Measurements from ENCODE around the gene ACSS2.
"Not testable (repeated sequence)": the region's sequence is repeated elsewhere in the genome, so short reads cannot be mapped to it uniquely, and the experiment has no call there.

Gene ACSS2

GRCh38 chr20:34875642-34876405 lies 588 bp upstream of the ACSS2 start:
- H3K4me3 ChIP-seq (ENCODE audit: low read depth in 1 of 2, low read length in 1 of 2), result peak overlapping the region; percentile 63 to 80
- TF ChIP-seq, protein P1, sequence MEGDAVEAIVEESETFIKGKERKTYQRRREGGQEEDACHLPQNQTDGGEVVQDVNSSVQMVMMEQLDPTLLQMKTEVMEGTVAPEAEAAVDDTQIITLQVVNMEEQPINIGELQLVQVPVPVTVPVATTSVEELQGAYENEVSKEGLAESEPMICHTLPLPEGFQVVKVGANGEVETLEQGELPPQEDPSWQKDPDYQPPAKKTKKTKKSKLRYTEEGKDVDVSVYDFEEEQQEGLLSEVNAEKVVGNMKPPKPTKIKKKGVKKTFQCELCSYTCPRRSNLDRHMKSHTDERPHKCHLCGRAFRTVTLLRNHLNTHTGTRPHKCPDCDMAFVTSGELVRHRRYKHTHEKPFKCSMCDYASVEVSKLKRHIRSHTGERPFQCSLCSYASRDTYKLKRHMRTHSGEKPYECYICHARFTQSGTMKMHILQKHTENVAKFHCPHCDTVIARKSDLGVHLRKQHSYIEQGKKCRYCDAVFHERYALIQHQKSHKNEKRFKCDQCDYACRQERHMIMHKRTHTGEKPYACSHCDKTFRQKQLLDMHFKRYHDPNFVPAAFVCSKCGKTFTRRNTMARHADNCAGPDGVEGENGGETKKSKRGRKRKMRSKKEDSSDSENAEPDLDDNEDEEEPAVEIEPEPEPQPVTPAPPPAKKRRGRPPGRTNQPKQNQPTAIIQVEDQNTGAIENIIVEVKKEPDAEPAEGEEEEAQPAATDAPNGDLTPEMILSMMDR (IDR thresholded peaks at IDR 0.05), result no peak
- H3K27me3 ChIP-seq, result peaks cover 21% of the 10 kb centered on the region
- H3K27ac ChIP-seq, result peak overlapping the region; percentile 93
- H3K36me3 ChIP-seq, result no peaks in the 10 kb centered on the region
- no peaks in the 10 kb centered on the region for H3K9me3 ChIP-seq
- H3K4me1 ChIP-seq (ENCODE audit: control insufficient read depth in 1 of 2, insufficient read depth in 1 of 2, low read depth in 1 of 2, low read length in 1 of 2), result peaks cover 43 to 49% of the 10 kb centered on the region in 2 experiments

DNA sequence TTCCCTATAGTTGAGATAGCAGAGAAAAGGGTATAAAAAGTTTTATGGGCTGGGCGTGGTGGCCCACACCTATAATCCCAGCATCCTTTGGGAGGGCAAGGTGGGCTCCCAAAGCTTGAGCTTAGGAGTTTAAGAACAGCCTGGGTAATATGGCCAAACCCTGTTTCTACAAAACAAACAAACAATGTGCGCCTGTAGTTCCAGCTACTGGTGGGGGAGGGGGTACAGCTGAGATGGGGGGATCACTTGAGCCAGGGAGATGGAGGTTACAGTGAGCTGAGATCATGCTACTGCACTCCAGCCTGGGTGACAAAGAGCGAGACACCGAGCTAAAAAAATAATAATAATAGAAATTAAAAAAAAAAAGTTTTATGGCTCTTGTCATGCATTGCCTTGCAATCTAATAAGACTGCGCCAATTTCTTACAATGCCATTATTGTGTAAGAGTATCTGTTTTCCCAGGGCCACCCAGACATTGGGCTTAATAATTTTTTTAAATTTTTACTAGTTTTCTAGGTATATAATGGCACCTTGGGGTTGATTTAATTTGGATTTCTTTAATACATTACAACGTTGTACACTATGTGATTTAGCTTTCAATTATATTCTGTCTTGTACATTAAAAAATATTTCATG lies 3.9 kb downstream of the ACSS2 start:
- Histone ChIP-seq H3K27me3 (no peaks in the 10 kb centered on the region), H3K36me3 (peaks cover 24% of the 10 kb centered on the region), H3K9me3 (no peaks in the 10 kb centered on the region), H3K27ac (no peak overlapping the region), H3K4me1 (ENCODE audit: control insufficient read depth in 1 of 2, insufficient read depth in 1 of 2, low read depth in 1 of 2, low read length in 1 of 2) (peaks cover 13 to 16% of the 10 kb centered on the region in 2 experiments), H3K4me3 (ENCODE audit: low read depth in 1 of 2, low read length in 1 of 2) (no peak overlapping the region)
- TF ChIP-seq, protein P1 (IDR thresholded peaks at IDR 0.05), result no peak

DNA sequence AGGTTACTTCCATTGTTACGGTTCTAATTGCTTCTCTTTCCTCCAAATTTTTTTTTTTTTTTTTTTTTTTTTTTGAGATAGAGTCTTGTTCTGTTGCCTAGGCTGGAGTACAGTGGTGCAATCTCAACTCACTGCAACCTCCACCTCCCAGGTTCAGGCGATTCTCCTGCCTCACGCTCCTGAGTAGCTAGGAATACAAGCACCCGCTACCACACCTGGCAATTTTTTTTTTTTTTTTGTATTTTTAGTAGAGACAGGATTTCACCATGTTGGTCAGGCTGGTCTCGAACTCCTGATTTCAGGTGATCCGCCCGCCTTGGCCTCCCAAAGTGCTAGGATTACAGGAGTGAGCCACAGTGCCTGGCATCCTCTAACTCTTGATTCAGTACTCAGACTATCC lies 4.6 kb downstream of the ACSS2 start:
- not testable (repeated sequence) for H3K4me3 ChIP-seq (ENCODE audit: low read depth in 1 of 2, low read length in 1 of 2); H3K27ac ChIP-seq; H3K27me3 ChIP-seq; H3K9me3 ChIP-seq; H3K4me1 ChIP-seq (ENCODE audit: control insufficient read depth in 1 of 2, insufficient read depth in 1 of 2, low read depth in 1 of 2, low read length in 1 of 2)
- peaks cover 29% of the 10 kb centered on the region for H3K36me3 ChIP-seq

GRCh38 chr20:34881689-34882088 lies 5.3 kb downstream of the ACSS2 start:
- H3K36me3 ChIP-seq, result peaks cover 29% of the 10 kb centered on the region
- peaks cover 7 to 8% of the 10 kb centered on the region in 2 experiments for H3K4me1 ChIP-seq (ENCODE audit: control insufficient read depth in 1 of 2, insufficient read depth in 1 of 2, low read depth in 1 of 2, low read length in 1 of 2)
- no peaks in the 10 kb centered on the region for H3K27me3 ChIP-seq
- TF ChIP-seq, protein P1 (IDR thresholded peaks at IDR 0.05), result no peak
- H3K4me3 ChIP-seq (ENCODE audit: low read depth in 1 of 2, low read length in 1 of 2), result no peak overlapping the region
- H3K27ac ChIP-seq, result no peak overlapping the region
- no peaks in the 10 kb centered on the region for H3K9me3 ChIP-seq

GRCh38 chr20:34883087-34883688 lies 6.8 kb downstream of the ACSS2 start:
- Histone ChIP-seq H3K36me3 (peaks cover 34% of the 10 kb centered on the region), H3K4me3 (ENCODE audit: low read depth in 1 of 2, low read length in 1 of 2) (no peak overlapping the region), H3K27ac (no peak overlapping the region), H3K4me1 (ENCODE audit: control insufficient read depth in 1 of 2, insufficient read depth in 1 of 2, low read depth in 1 of 2, low read length in 1 of 2) (no peaks in the 10 kb centered on the region), H3K9me3 (no peaks in the 10 kb centered on the region), H3K27me3 (no peaks in the 10 kb centered on the region)
- TF ChIP-seq, protein P1 (IDR thresholded peaks at IDR 0.05), result no peak

GRCh38 chr20:34883809-34884208 lies 7.4 kb downstream of the ACSS2 start:
- H3K9me3 ChIP-seq, result no peaks in the 10 kb centered on the region
- H3K27me3 ChIP-seq, result no peaks in the 10 kb centered on the region
- H3K36me3 ChIP-seq, result peaks cover 34% of the 10 kb centered on the region
- no peak overlapping the region for H3K4me3 ChIP-seq (ENCODE audit: low read depth in 1 of 2, low read length in 1 of 2)
- H3K4me1 ChIP-seq (ENCODE audit: control insufficient read depth in 1 of 2, insufficient read depth in 1 of 2, low read depth in 1 of 2, low read length in 1 of 2), result no peaks in the 10 kb centered on the region
- H3K27ac ChIP-seq, result no peak overlapping the region
- TF ChIP-seq, protein P1 (IDR thresholded peaks at IDR 0.05), result no peak

All from neutrophil (primary cell).